Heart right ventricle (tissue), 16 donors: Measurements from ENCODE around the gene NNT. TPM values are rescaled to one million over a fixed set of nuclear protein-coding genes. Genes with fewer than 3 reads are reported as not detected.

Experiments used
- ATAC-seq, 8 donors: fragments of 200-7000 bp; cut with Tn5 transposase; one replicate each; pipeline ENCODE4 v1.9.1; 2020; ENCODE audit warnings: mild to moderate bottlenecking in 8 of 8, moderate library complexity in 8 of 8, moderate number of reproducible peaks in 1 of 8
- DNase-seq, 2 donors: peaks; one replicate each; pipeline ENCODE4 v3.0.0-alpha.2; 2020
- H3K27ac ChIP-seq, 10 donors: fragments of 200-600 bp; sonication (generic) in 2 of 10; one replicate each; pipeline versions ENCODE4 v1.5.0 to v1.8.0; 2020 to 2022; ENCODE audit warnings: mild to moderate bottlenecking in 3 of 10
- H3K27me3 ChIP-seq, 7 donors: fragments of 200-600 bp; one replicate each; pipeline ENCODE4 v1.8.0; 2021 to 2022; ENCODE audit warnings: mild to moderate bottlenecking in 2 of 7
- H3K36me3 ChIP-seq, 9 donors: fragments of 200-600 bp; sonication (generic) in 1 of 9; one replicate each; pipeline versions ENCODE4 v1.5.0 to v1.8.0; 2020 to 2022; ENCODE audit warnings: mild to moderate bottlenecking in 2 of 9
- H3K4me1 ChIP-seq, 9 donors: fragments of 200-600 bp; sonication (generic) in 1 of 9; one replicate each; pipeline versions ENCODE4 v1.5.0 to v1.8.0; 2020 to 2022; ENCODE audit warnings: mild to moderate bottlenecking in 4 of 9
- H3K4me3 ChIP-seq, 10 donors: fragments of 200-600 bp; sonication (generic) in 2 of 10; one replicate each; pipeline versions ENCODE4 v1.5.0 to v1.8.0; 2020 to 2022; ENCODE audit warnings: mild to moderate bottlenecking in 7 of 10, moderate library complexity in 2 of 10
- H3K9me3 ChIP-seq, 11 donors: fragments of 200-600 bp in 10 of 11; sonication (generic) in 2 of 11; one replicate each; pipeline versions ENCODE4 v1.5.0 to v1.8.0; 2013 to 2022; ENCODE audit warnings: mild to moderate bottlenecking in 2 of 11, control low read depth in 1 of 11, moderate library complexity in 1 of 11
- WGBS, 2 donors: extraction: QIAGEN DNeasy Blood & Tissue Kit; methylation state at CpG; one replicate each; pipeline ENCODE4 v1.1.7; 2013; ENCODE audit warnings: inconsistent platforms in 1 of 2; 5-methylcytosine and 5-hydroxymethylcytosine counted together
- intact Hi-C, 10 donors: fragments of 100-400 bp; cut with DNase I; formaldehyde crosslinking; loops; one replicate each; pipeline versions ENCODE4 v1.11.1 to v1.14.2; 2022
- polyA plus RNA-seq, 2 donors: library from polyadenylated mRNA; stranded (reverse); fragments of 200-250 nt; gene quantifications; one replicate each; pipeline ENCODE4 v1.2.3, GENCODE V29; 2013
- total RNA-seq, 10 donors: library from RNA; stranded (reverse); fragmentation: NEBNext Ultra II Directional in 3 of 10; extraction: Animal tissue kit (Norgen Biotek cat#: 25700) in 3 of 10; gene quantifications; one replicate each; pipeline versions ENCODE4 v1.2.1 to v1.2.4, GENCODE V29; 2021 to 2023
- TF ChIP-seq, protein P1 (sequence below), 9 donors: fragments of 200-600 bp; sonication (generic) in 2 of 9; IDR thresholded peaks; one replicate each; pipeline versions ENCODE4 v1.5.0 to v1.8.0; 2021 to 2022; ENCODE audit warnings: antibody characterized with exemption in 9 of 9, mild to moderate bottlenecking in 5 of 9, moderate library complexity in 1 of 9
- donor health status: Arrhythmogenic right ventricular cardiomyopathy.
- donor health status: ischemic (EF 13 %, LVEDD 7.1; RV severe dilation, severe dysfunction).
- donor health status: healthy with polysubstance abuse.
- donor health status: DM: no; HTN: yes; CAD: no.
- donor health status: DM: no; HTN: no; CAD: no.
- donor health status: ischemic (EF 25% LVEDD 6.9; RV normal size, moderate dysfunction).
- donor health status: ischemic (EF 25% LVEDD 5.7; RV mildly dilated, moderate dysfunction).
- donor health status: healthy.
- donor health status: DM: yes; HTN: yes; CAD: no.
- donor health status: Ischemic cardiomyopathy.
- donor health status: ischemic (EF 35%, LVEDD 5.7; RV mildly dilated, moderate dysfunction).
- donor health status: nonischemic (EF 11% LVEDD 7.7; RV severe dilation, severe dysfunction).
- donor health status: DM: yes; HTN: yes; CAD: no.
- donor health status: PGD.
- donor health status: ischemic (EF 29% LVEDD 5.4; RV normal size, mild dysfunction).
- donor health status: nonischemic (EF 23%, LVEDD 6.1; RV moderate dilation, normal function).

The NNT gene
- total and polyA plus RNA-seq, 12 donors: 40.8 to 731 (median 609) TPM

- WGBS, 2 donors: 68 to 79% methylated on average over 2 of the region's 2 CpGs
- peak in 1 of 8 donors; percentile 22 for ATAC-seq
- no peak overlapping the region for H3K4me3 ChIP-seq
- no peaks in the 10 kb centered on the region for H3K27me3 ChIP-seq
- no peak for DNase-seq
- H3K9me3 ChIP-seq: no peaks in the 10 kb centered on the region
- TF ChIP-seq, protein P1, sequence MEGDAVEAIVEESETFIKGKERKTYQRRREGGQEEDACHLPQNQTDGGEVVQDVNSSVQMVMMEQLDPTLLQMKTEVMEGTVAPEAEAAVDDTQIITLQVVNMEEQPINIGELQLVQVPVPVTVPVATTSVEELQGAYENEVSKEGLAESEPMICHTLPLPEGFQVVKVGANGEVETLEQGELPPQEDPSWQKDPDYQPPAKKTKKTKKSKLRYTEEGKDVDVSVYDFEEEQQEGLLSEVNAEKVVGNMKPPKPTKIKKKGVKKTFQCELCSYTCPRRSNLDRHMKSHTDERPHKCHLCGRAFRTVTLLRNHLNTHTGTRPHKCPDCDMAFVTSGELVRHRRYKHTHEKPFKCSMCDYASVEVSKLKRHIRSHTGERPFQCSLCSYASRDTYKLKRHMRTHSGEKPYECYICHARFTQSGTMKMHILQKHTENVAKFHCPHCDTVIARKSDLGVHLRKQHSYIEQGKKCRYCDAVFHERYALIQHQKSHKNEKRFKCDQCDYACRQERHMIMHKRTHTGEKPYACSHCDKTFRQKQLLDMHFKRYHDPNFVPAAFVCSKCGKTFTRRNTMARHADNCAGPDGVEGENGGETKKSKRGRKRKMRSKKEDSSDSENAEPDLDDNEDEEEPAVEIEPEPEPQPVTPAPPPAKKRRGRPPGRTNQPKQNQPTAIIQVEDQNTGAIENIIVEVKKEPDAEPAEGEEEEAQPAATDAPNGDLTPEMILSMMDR (IDR thresholded peaks at IDR 0.05): no peak
- H3K4me1 ChIP-seq: peaks cover 0 to 40% (median 12%) of the 10 kb centered on the region in 9 donors
- peaks cover 0 to 98% (median 8%) of the 10 kb centered on the region in 9 donors for H3K36me3 ChIP-seq
- intact Hi-C loops: no loop called here
- H3K27ac ChIP-seq: no peak overlapping the region
Measured at GRCh38 chr5:43619380-43619779, 16.4 kb downstream of the NNT start.

- no peaks in the 10 kb centered on the region for H3K27me3 ChIP-seq
- TF ChIP-seq, protein P1 (IDR thresholded peaks at IDR 0.05): no peak
- H3K4me1 ChIP-seq: peaks cover 0 to 40% (median 14%) of the 10 kb centered on the region in 9 donors
- no peak overlapping the region for H3K27ac ChIP-seq
- no peak overlapping the region for H3K4me3 ChIP-seq
- ATAC-seq (no peak), DNase-seq (no peak)
- intact Hi-C loops: no loop called here
- H3K9me3 ChIP-seq: no peaks in the 10 kb centered on the region
- H3K36me3 ChIP-seq: peaks cover 0 to 98% (median 5%) of the 10 kb centered on the region in 9 donors
- 93 to 94% methylated on average over 3 of the region's 3 CpGs for WGBS, 2 donors
Measured at GRCh38 chr5:43619911-43620310, 16.9 kb downstream of the NNT start.

DNA sequence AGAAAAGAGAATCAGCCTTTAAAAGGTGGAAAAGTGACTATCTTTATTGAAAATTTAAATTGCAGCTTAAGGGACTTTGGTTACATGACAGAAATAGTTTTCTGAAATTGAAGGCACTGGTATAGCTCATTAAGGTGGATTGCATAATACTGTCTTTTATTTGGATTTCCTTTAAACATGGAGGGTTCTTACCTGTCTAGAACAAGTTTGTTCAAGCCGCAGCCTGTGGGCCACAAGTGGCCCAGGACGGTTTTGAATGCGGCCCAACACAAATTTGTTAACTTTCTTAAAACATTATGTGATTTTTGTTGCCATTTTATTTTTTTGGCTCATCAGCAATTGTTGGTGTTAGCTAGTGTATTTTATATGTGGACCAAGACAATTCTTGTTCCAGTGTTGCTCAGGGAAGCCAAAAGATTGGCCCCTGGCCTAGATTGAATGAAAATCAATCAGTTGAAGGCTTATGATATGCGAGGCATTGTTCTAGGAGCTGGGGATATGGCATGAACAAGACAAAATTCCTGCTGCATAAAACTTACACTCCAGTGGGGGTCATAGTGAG, 18.0 kb downstream of the NNT start:
- Histone ChIP-seq H3K27me3 (no peaks in the 10 kb centered on the region), H3K27ac (peak overlapping the region in 2 of 10 donors; percentile 8 to 9), H3K4me1 (peaks cover 0 to 34% (median 18%) of the 10 kb centered on the region in 9 donors), H3K9me3 (no peaks in the 10 kb centered on the region), H3K36me3 (peaks cover 0 to 98% (median 5%) of the 10 kb centered on the region in 9 donors), H3K4me3 (no peak overlapping the region)
- 95 to 97% methylated on average over 4 of the region's 4 CpGs for WGBS, 2 donors
- ATAC-seq (no peak), DNase-seq (no peak)
- TF ChIP-seq, protein P1 (IDR thresholded peaks at IDR 0.05): no peak
- intact Hi-C loops: no loop called here

DNA sequence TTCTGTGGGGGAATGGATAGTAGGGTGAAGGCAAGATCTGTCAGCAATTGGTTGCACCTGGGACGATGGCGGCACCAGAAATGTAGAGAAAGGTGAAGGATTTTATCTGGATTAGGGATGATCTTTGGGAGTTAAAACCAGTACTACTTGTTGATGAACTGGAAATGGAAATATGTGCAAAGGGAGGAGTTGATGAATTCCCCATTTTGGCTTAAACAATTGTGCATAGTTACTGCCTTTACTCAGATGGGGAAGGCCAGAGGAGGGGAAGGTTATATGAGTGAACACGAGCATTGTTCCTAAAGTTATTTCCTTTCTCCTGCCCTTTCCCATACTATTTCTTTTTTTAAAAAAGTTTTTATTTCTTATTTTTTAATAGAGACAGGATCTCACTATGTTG, 19.1 kb downstream of the NNT start:
- Histone ChIP-seq H3K27me3 (no peaks in the 10 kb centered on the region), H3K4me3 (no peak overlapping the region), H3K4me1 (peaks cover 0 to 30% (median 14%) of the 10 kb centered on the region in 9 donors), H3K27ac (no peak overlapping the region), H3K36me3 (peaks cover 0 to 91% (median 5%) of the 10 kb centered on the region in 9 donors), H3K9me3 (no peaks in the 10 kb centered on the region)
- DNase-seq (no peak), ATAC-seq (no peak)
- intact Hi-C loops: no loop called here
- WGBS, 2 donors: 90 to 93% methylated on average over 3 of the region's 3 CpGs
- TF ChIP-seq, protein P1 (IDR thresholded peaks at IDR 0.05): no peak
